AG10803 (cell line): Measurements from ENCODE around the gene RAP1A.

Experiments
- DNase-seq: peaks from one replicate; pipeline ENCODE4 v3.0.0; 2010; ENCODE audit warnings: low read depth
- H3K4me3 ChIP-seq: 2 replicates; pipeline ENCODE4 v1.5.1; 2011; ENCODE audit warnings: mild to moderate bottlenecking, low read length, control low read depth
- CTCF ChIP-seq: conservative IDR thresholded peaks from 2 replicates; pipeline ENCODE4 v1.5.1; 2011; ENCODE audit warnings: mild to moderate bottlenecking, low read length, control low read depth, inconsistent platforms

The RAP1A gene

GRCh38 chr1:111581166-111581565 lies 38.4 kb upstream of the RAP1A start:
- TF ChIP-seq CTCF, result no peak

GRCh38 chr1:111582016-111582415 lies 37.6 kb upstream of the RAP1A start:
- no peak overlapping the region for H3K4me3 ChIP-seq
- DNase-seq, result no peak
- no peak for TF ChIP-seq CTCF

More at GRCh38 chr1:111581166-111581565, 38.4 kb upstream of the RAP1A start:
- H3K4me3 ChIP-seq, result no peak overlapping the region
- no peak for DNase-seq

GRCh38 chr1:111582644-111583618 lies 36.7 kb upstream of the RAP1A start:
- no peak overlapping the region for H3K4me3 ChIP-seq
- DNase-seq, result no peak
- TF ChIP-seq CTCF, result no peak

- no peak overlapping the region for H3K4me3 ChIP-seq
- no peak for TF ChIP-seq CTCF
- no peak for DNase-seq
These were observed 34.0 kb upstream of the RAP1A start for GRCh38 chr1:111585447-111586086.

- DNase-seq, result no peak
- H3K4me3 ChIP-seq, result no peak overlapping the region
- no peak for TF ChIP-seq CTCF
These were observed 33.5 kb upstream of the RAP1A start for GRCh38 chr1:111586112-111586511.

GRCh38 chr1:111587509-111588174 lies 31.9 kb upstream of the RAP1A start:
- TF ChIP-seq CTCF, result no peak

More at GRCh38 chr1:111587509-111588174, 31.9 kb upstream of the RAP1A start:
- no peak overlapping the region for H3K4me3 ChIP-seq
- DNase-seq, result no peak
